Liver (tissue), 3 donors: ENCODE measurements around the gene LRRFIP1.

Experiments used
- ATF3 ChIP-seq: IDR thresholded peaks from 2 replicates; pipeline ENCODE4 v1.6.1; 2016; ENCODE audit warnings: antibody characterized with exemption
- CTCF ChIP-seq: fragments of 150-350 bp; IDR thresholded peaks from 2 replicates; pipeline ENCODE4 v1.5.1; 2017; ENCODE audit warnings: improper control_type of control experiment, low read depth, low read length; ENCODE audit not compliant: missing input control
- EGR1 ChIP-seq, 2 donors: IDR thresholded peaks; 2 replicates each; pipeline ENCODE4 v1.6.1; 2016 to 2018; ENCODE audit warnings: antibody characterized with exemption in 2 of 2, low read depth in 2 of 2
- FOXA1 ChIP-seq: IDR thresholded peaks from 2 replicates; pipeline ENCODE4 v1.6.1; 2016; ENCODE audit warnings: antibody characterized with exemption
- GABPA ChIP-seq, 2 donors: IDR thresholded peaks in 1 of 2; conservative IDR thresholded peaks in 1 of 2; 2 replicates each; pipeline ENCODE4 v1.6.1; 2016; ENCODE audit warnings: antibody characterized with exemption in 2 of 2, mild to moderate bottlenecking in 1 of 2, moderate library complexity in 1 of 2
- JUND ChIP-seq, 2 donors: IDR thresholded peaks; 2 replicates each; pipeline ENCODE4 v1.6.1; 2016; ENCODE audit warnings: antibody characterized with exemption in 2 of 2
- MAX ChIP-seq: IDR thresholded peaks from 2 replicates; pipeline ENCODE4 v1.6.1; 2016; ENCODE audit warnings: antibody characterized with exemption
- NR2F2 ChIP-seq: IDR thresholded peaks from 2 replicates; pipeline ENCODE4 v1.6.1; 2016; ENCODE audit warnings: antibody characterized with exemption
- RAD21 ChIP-seq, 2 donors: IDR thresholded peaks; 2 replicates each; pipeline ENCODE4 v1.6.1; 2016; ENCODE audit warnings: antibody characterized with exemption in 2 of 2, mild to moderate bottlenecking in 2 of 2
- REST ChIP-seq: IDR thresholded peaks from 2 replicates; pipeline ENCODE4 v1.6.1; 2016; ENCODE audit warnings: antibody characterized with exemption, mild to moderate bottlenecking
- SP1 ChIP-seq: IDR thresholded peaks from 2 replicates; pipeline ENCODE4 v1.6.1; 2018; ENCODE audit warnings: antibody characterized with exemption, mild to moderate bottlenecking
- TAF1 ChIP-seq: conservative IDR thresholded peaks from 2 replicates; pipeline ENCODE4 v1.6.1; 2016; ENCODE audit warnings: antibody characterized with exemption, mild to moderate bottlenecking
- YY1 ChIP-seq: IDR thresholded peaks from 2 replicates; pipeline ENCODE4 v1.6.1; 2016; ENCODE audit warnings: antibody characterized with exemption, mild to moderate bottlenecking
- ZBTB33 ChIP-seq: IDR thresholded peaks from 2 replicates; pipeline ENCODE4 v1.6.1; 2016; ENCODE audit warnings: antibody characterized with exemption
- donor health status: healthy.
- donor health status: healthy.

- TF ChIP-seq CTCF, result no peak
- no peak for TF ChIP-seq ATF3
- TF ChIP-seq RAD21 (IDR thresholded peaks at IDR 0.05), result no peak
- TF ChIP-seq MAX, result no peak
- no peak for TF ChIP-seq TAF1
- TF ChIP-seq GABPA (IDR thresholded peaks at IDR 0.05 in 1 of 2, conservative IDR thresholded peaks at IDR 0.05 in 1 of 2), result no peak
- no peak for TF ChIP-seq SP1
- TF ChIP-seq FOXA1, result no peak
- TF ChIP-seq NR2F2, result no peak
- TF ChIP-seq REST, result no peak
- no peak for TF ChIP-seq EGR1 (IDR thresholded peaks at IDR 0.05; ENCODE audit: low read depth in 2 of 2)
- TF ChIP-seq ZBTB33, result no peak
- no peak for TF ChIP-seq YY1
- TF ChIP-seq JUND (IDR thresholded peaks at IDR 0.05), result no peak
Observed at GRCh38 chr2:237583385-237584295, 43.7 kb upstream of the LRRFIP1 start.
